GM13976 (cell line): ENCODE results near the gene STAB2.

Experiments used
- DNase-seq: peaks from one replicate; pipeline ENCODE4 v3.0.0; 2012; ENCODE audit warnings: low spot score
- CTCF ChIP-seq: IDR thresholded peaks from 2 replicates; pipeline ENCODE4 v1.5.1; 2012; ENCODE audit warnings: borderline replicate concordance, mild to moderate bottlenecking; ENCODE audit not compliant: insufficient read depth; ENCODE audit errors: extremely low read depth, missing control alignments, control extremely low read depth
- in situ Hi-C: fragments of 300-500 bp; cut with MboI; formaldehyde crosslinking; loops from one replicate; pipeline ENCODE4 v1.12.0; 2022; ENCODE audit warnings: low sequenced_read_pairs, mixed read lengths, inconsistent platforms; ENCODE audit not compliant: unreplicated experiment

Gene STAB2

GRCh38 chr12:103590271-103590670, 3.2 kb downstream of the STAB2 start:
- in situ Hi-C loops = no loop called here
- no peak for TF ChIP-seq CTCF
- DNase-seq = no peak

GRCh38 chr12:103596981-103597380, 9.9 kb downstream of the STAB2 start:
- DNase-seq = no peak
- TF ChIP-seq CTCF = no peak
- in situ Hi-C loops = no loop called here

- in situ Hi-C loops = no loop called here
- TF ChIP-seq CTCF = no peak
- DNase-seq = no peak
Measured at GRCh38 chr12:103599274-103599673, 12.2 kb downstream of the STAB2 start.

- in situ Hi-C loops = no loop called here
- TF ChIP-seq CTCF = no peak
- no peak for DNase-seq
Measured at GRCh38 chr12:103600967-103601728, 14.1 kb downstream of the STAB2 start.

- TF ChIP-seq CTCF = no peak
- no peak for DNase-seq
- in situ Hi-C loops = no loop called here
Measured at GRCh38 chr12:103620395-103620794, 33.3 kb downstream of the STAB2 start.

GRCh38 chr12:103623716-103624115, 36.6 kb downstream of the STAB2 start:
- in situ Hi-C loops = no loop called here

More at GRCh38 chr12:103623716-103624115, 36.6 kb downstream of the STAB2 start:
- no peak for DNase-seq
- no peak for TF ChIP-seq CTCF
